ENCODE measurements around the gene RAD51B. TPM values are rescaled to one million over a fixed set of nuclear protein-coding genes. Genes with fewer than 3 reads are reported as not detected.

The RAD51B gene
- polyA plus RNA-seq, 1 donor: 13.3 TPM

- no peak for DNase-seq
These were observed 645.1 kb downstream of the RAD51B start for GRCh38 chr14:68464711-68465110.

DNA sequence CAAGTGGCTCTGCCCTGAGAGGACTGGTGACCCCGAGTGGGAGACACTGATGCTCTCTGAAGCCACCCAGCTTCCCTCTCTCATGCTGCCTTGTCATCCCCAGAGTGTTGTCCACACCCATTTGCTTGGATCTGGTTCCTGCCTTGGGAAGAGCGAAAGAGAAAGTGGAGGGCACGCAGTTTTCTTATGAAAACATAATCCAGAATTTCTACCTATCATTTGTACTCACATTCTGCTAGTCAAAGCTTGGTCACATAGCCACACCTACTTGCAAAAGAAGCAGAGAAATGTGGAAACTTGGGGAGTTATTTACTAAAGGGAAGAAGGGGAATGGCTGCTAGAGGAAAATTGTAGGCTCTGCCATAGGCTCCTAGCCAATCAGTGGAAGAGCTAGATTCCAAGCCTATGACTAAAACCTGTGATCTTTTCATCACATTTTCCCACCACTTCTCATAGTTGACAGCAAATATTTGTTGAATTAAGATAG, 647.0 kb downstream of the RAD51B start:
- no peak for DNase-seq

GRCh38 chr14:68467425-68467824, 647.8 kb downstream of the RAD51B start:
- no peak for DNase-seq

DNA sequence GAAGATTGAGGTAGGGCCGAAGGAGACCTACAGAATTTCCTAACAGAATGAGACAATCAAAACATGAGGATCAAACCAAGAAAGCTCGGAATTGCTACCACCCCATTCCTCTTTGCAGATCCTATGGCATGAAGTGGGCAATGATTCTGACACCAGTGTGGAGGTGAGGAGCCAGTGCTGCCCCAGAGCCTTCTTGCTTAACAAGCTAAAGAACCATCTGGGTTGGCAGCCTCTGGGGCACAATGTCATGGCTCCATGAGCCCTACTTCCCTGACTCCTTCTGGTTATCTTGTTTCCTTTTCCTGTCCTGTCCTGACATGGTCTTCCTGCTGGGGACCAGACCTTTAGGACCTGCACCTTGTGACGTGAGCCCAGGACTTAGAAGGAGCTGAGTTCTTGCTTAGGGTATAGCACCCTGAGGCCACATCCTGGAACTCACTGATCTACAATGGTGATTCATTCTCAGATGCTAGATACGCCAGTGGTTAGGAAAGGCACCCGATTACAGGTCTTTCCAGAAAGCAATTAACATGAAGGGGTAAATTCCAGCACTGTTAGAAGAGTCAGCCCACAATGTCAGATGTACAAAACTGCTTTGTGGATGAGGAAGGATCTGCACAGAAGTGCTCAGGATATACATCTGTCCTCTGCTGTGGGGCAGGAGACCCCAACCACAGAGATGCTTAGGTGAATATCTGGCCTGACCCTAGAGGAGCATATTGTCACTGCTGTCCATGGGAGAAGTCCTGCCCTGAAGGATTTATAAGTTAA, 649.0 kb downstream of the RAD51B start:
- DNase-seq: no peak

DNA sequence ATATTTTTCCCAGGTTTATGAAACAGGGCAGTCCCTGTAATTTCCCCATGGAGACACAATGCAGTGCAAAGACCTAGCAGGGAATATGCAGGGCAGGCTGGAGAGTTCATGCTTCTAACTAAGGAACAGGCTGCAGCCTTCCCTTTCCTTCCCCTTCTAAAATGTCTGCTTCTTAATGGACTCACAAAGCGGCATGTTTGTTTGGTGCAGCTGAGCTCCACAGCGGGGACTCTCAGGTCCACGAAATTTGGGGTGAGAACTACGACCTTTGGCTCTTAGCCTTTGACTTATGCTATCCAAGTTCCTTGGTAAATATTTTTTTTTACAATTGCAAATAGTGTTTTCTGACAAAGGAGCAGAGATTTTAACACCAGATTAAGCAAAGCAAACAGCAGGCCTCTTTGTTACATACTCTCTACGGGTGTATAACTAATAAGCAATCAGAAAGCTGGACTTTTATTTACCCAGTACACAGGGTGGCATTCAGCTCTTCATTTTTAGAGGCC, 649.7 kb downstream of the RAD51B start:
- no peak for DNase-seq

- no peak for DNase-seq
These were observed 650.8 kb downstream of the RAD51B start for GRCh38 chr14:68470361-68470760.

DNA sequence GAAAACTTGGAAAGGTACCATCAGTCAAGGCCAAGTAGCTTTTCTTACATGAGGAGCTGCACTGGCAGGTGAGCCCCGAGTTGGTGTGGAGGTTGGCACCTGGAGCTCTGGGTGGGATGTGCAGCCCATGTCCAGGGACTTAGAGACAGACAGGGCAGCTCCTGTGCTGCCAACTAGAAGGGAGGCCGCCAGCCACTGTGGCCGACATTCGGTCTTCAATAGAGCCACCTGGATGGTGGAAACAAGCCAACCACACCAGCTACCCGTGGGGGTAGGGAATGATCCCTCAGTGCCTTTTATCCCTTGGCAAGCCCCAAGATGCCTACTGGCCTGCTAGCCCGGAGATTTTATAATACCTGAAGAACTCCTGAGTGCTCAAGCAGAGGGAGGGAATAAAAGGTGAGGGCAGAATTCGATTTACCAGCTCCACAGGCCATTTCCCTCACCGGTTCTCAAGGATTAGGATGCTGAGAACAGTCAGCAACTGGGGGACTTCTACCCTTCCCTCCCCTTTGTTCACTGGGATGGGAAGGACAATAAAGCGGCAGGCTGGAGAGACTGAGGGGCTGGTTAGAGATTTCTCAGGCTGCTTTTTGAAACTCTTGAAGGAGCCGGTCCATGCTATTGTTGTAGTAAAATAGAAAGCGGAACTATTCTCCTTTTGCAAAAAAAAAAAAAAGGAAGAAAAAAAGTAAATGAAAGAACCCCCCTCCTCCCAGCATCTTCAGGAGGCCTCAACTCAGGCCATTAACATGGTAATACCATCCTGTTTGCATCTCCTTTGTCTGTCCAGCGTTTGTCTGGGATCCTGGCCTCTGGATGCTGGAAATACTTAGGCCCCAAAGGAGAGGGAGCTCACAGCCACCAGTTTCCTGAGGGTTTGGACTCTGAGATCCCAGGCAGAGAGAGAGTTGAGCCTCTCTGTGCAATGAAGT, 651.7 kb downstream of the RAD51B start:
- DNase-seq: no peak

GRCh38 chr14:68471964-68472508, 652.5 kb downstream of the RAD51B start:
- DNase-seq: no peak

- DNase-seq: no peak
These were observed 653.5 kb downstream of the RAD51B start for GRCh38 chr14:68473069-68473468.

GRCh38 chr14:68473794-68474193, 654.2 kb downstream of the RAD51B start:
- no peak for DNase-seq

DNA sequence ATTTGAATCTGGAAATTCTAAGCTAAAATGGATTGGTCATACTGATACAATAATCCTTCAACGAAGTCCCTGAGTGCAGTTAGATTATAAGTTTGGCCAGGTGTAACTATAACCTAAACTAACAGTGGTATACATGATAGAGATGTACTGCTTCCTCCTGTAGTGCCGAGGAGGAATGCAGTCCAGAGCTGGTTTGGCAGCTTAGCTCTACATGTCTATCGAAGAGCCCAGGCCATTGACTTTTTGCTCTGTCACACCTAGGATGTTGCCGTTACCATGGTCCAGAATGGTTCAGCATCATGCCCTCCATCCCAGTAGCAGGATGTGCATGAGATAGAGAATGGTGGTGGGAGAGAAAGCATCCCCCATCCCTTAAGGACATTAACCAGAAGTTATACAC, 655.2 kb downstream of the RAD51B start:
- DNase-seq: no peak

DNA sequence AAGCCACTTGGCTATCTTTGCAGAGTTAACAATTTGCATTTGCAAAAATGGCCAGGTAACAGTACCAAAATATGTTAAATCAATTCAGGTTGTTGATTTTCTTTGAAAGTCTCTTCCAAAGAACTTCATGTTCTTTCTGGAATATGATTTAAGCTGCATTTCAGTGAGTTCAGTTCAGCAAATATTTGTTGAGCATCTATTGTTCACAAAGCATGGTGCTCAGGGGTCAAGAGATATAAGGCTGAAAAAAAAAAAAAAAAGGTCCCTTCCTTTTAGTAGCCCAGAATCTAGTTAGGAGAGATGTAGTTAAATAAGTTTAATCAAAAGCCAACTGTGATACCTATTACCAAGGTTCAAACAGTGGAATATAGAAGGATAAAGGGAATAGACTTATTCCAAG, 656.2 kb downstream of the RAD51B start:
- no peak for DNase-seq

- no peak for DNase-seq
These were observed 656.9 kb downstream of the RAD51B start for GRCh38 chr14:68476212-68477109.

DNA sequence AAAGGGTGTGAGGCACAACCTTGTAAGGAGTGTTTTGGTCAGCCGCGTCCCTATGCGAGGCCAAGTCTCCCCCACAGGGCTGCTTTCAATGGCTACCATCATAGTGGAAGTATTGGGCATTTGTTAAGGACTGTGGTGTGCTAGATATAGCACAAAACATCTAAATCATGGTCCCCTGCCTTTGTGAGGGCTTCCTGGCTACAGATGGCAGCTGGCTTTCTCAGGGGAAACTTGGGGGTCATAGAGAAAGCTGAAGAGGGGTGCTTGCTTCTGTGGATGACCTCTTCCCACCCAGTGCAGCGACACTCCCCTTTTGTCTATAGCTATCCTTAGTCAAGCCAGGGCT, 657.5 kb downstream of the RAD51B start:
- DNase-seq: no peak

- no peak for DNase-seq
These were observed 658.0 kb downstream of the RAD51B start for GRCh38 chr14:68477461-68478085.

GRCh38 chr14:68479247-68479646, 659.7 kb downstream of the RAD51B start:
- no peak for DNase-seq

GRCh38 chr14:68482018-68482417, 662.4 kb downstream of the RAD51B start:
- no peak for DNase-seq

DNA sequence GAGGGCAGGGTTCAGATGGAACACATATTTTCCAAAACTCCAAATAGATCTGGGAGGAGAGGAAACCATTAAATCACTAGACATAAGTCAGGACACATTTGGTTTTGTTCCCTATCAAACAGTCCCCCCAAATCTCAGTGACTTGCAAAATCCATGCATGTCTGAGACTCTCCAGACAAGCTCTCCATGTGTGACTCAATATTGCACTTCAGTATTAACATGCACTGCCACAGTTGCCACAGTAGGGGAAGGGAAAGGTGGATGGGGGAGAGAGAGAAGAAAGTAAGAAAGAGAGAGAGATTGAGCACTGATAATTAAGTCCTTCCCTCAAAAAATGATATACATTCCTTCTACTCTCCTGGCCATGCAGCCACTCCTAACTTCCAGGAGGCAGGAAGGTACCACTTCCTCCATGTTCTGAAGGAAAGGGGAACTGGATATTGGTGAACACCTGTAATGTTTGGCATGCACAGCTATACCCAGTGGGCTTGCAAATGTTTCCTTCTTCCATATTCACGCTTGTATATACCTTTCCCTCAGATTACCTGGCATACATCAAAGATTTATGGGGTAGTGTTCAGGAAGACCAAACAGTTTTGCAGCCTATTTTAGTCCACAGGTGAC, 663.3 kb downstream of the RAD51B start:
- DNase-seq: no peak

DNA sequence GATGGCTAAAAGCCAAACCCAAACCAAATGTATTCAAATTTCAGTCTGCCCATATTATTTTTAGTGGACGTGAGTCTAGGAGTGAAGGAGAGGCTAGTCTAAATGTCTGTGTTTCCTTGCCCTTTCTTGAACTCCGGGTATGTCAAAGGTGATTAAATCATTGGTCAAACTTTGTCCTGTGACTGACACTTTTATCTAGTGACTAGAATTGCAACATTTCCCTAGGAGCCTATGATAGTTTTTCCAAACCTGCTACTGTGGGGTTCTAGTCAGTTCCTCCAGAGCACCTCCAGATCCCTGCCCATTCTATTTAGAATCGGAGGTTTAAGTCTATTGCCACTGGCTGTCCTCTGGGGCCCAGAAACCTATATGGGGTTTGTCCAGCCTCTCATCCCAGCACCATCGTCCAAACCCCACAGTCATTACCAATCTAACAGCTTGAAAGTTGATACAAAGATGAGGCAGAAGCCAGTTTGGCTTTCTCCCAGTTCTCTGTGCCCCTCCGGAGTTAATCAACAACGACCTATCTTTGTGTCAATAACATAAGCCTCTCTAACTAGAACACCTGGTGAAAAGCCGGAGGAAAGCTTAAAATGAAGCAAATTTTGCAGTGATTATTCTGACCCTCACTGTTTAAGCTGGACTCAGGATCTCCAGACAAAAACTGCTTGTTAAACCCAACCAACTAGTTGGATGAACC, 666.6 kb downstream of the RAD51B start:
- DNase-seq: no peak

DNA sequence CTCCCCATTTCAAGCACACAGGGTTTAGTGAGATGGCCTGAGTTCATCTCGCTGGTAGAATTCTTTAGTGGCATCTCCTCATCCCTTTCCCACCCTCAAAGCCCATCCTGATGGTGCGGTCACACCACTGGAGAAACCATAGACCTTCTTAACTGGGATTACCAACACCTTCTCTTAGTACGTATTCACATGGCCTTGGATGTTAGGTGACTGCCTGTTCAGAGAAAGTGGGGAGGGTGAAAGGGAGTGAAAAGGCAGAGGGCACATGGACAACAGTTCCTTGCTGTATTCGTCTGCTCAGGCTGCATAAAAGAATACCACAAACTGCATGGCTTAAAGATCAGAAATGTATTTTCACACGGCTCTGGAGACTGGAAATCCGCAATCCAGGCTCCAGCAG, 667.2 kb downstream of the RAD51B start:
- DNase-seq: no peak

All from left kidney (tissue), 2 donors.